Activated T-helper 1 cell treated with Interleukin-2 at 50 U/mL for 16 hours (primary cell): ENCODE data around the gene PRDM2.
"Not testable (repeated sequence)": the region's sequence is repeated elsewhere in the genome, so short reads cannot be mapped to it uniquely, and the experiment has no call there.

Experiments used
- DNase-seq: peaks from one replicate; pipeline ENCODE4 v3.0.0-alpha.2; 2020; ENCODE audit warnings: low read depth

Gene PRDM2

DNA sequence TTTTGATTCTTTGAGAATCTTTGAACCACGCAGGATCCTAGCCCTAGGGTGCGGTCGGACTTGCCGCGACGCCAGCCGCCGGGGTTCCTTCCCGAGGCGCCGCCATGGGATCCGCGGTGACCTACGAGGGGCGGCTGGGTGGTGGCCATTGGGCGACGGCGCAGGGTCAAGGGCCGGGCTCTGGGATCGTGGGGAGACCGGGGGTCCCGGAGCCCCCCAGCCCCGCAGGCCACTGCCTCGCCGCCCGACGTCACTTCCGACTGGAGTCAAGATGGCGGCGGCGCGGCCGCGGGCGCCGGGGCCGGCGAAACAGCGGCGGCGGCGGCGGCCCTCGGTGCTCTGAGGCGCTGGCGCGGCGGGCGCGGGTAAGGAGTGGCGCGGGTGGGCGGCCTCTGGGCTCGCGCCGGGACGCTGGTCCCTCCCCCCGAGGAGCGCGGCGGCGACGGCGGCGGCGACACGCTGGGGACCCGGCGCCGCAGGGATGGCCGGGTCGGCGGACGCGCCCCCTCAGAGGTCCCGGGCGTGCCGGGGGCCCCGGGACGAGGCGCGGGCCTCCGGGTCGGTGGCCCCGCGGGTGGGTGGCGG, at the start of gene PRDM2:
Gene PRDM2, plus strand, starts transcription at position 253 of the 585 bp plus-strand sequence. CDS start 15,418 bp downstream, outside the sequence.
- peak; percentile 56 for DNase-seq

DNA sequence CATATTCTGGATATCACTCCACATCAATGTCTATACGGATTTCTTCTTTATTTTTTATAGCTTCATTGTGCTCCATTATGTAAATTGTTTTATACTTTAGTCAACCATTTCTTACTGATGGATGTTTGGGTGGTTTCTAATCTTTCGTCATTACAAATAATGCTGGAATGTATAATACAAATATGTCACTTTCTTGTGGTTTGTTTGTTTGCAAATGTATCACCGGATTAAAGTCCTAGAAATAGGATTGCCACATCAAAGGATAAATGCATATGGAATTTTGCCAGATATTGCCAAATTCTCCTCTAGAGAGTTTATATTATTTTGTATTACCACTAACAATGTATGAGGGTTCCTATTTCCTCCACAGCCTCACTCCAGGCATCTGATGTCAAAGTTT, 48.7 kb upstream of the PRDM2 start:
- no peak for DNase-seq

DNA sequence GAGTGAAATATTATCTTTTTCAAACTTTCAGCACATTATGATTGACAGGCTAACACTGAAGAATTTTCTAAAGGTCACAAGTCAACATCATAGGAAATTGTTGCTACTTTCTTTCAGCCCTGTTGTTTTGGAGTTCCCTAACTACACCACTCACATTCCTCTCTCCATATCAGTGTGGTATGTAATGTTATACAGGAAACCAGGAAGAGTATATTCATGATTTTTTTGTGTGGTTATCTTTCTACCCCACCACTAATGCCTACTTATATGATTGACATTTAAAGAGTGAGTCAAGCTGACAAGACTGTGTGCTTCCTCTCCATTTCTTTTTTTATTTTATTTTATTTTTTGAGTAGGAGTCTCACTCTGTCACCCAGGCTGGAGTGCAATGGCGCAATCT, 47.8 kb upstream of the PRDM2 start:
- DNase-seq: no peak

DNA sequence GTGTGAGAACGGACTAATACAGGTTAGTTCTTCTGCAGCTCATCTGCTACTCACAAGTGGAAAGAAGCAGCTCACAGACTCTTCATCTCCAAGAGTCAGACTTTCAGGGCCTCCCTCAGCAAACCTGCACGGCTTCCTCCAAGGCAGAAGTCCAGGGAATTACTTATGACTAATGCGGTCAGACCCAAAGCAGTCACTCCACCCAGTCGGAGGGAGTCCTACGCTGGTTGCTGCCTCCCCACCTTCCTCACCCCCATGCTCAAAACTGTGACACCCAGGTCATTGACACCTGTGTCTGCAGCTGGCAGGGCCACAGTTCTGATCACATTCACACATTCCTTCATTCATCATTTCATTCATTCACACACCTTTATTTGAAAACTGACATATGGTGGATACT, 38.4 kb upstream of the PRDM2 start:
- no peak for DNase-seq

DNA sequence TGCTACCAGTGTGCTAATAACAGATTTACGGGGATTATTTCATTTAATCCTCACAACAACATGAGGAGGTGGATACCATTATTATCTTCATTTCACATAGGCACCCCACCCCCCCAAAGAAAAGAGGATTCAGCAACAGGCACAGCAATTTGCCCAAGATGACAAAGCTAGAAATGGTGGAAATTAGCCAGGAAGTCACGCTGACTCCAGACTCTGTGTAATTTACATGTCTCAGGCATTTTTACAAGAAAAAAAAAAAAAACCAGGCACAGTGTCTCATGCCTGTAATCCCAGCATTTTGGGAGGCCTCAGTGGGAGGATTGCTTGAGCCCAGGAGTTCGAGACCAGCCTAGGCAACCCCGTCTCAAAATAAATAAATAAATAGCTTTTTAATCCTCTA, 37.5 kb upstream of the PRDM2 start:
- no peak for DNase-seq

DNA sequence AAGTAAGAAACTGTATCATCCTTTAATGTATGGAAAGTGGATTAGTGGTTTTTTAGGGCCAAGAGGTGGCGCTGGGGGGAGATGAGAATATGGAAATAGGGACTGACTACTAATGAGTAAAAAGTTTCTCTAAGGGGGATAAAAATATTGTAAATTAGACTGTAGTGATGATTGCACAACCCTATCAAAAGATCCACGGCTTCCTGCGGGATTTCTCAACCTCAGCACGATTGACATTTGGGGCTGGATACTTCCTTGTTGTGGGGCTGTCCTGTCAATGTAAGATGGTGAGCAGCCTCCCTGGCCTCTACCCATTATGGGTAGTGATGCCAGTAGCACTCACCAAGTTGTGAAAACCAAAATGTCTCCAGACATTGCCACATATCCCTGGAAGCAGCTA, 36.0 kb upstream of the PRDM2 start:
- DNase-seq: no peak

DNA sequence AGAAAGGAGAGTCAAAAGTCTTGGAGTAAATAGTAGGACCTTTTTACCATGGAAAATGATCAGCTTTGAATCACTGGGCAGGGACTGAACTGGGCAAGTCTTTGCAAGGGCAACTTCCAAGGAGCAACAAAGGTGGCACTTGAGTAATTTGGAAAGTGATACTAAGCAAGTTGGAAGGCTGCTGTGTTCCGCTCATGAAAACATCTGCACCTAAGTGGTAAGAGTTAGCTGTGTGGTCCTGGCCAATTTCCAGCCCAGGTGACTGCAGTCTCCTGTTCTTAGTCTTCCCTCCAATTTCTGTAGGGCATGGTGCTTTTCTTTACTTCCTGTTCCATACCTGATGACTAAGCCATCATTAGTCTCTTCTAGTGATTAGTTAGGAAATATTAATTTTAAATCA, 35.5 kb upstream of the PRDM2 start:
- no peak for DNase-seq

DNA sequence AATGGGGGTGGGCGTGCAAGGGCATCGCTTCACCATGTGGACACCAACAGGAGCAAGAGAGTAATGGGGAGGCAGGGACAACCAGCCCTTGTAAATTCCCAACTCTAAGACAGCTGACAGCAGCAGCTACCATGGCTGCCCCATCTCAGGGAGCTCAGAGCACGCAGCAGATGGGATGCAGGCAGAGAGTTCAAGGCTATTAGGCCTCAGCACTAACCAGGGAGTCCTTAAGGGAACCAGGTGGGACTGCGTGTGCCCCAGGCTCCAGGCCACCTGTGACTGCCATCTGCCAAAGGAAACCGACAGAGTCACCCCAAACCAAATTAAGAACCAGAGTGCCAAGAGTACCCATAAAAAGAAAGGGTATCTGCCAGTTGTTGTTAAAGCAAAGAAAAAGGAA, 33.7 kb upstream of the PRDM2 start:
- DNase-seq: no peak

DNA sequence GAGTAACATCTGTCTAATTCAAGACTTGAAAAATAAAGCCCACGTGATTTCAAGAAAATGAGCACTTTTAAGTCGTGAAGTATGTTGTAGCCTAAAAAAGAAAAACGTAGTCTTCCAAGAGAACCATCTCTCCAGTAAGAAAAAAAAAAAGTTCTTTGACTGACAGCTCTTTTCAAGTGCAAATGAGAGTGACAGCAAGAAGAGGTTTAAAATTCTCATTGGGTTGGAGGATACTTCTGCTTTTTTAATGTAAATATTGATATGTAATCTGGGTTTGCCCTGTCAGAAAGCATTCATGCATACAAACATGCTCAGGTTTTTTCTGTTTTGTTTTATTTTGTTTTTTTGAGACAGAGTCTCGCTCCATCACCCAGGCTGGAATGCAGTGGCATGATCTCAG, 32.3 kb upstream of the PRDM2 start:
- no peak for DNase-seq

DNA sequence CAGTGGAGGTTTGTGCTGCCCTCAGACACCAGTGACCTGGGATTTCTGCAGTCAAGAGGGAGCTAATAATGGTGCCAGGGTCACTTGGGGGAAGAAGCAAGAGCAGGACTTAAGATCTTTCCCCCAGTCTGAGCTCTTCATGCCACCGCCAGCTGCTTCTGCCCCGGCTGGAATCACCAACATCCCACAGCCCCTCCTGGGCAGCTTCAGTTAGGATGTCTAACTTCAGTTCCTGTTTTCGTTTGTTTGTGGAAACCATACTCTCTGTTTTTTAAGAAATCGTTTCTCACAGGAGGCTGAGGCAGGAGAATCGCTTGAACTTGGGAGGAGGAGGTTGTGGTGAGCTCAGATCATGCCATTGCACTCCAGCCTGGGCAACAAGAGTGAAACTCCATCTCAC, 25.6 kb upstream of the PRDM2 start:
- DNase-seq: no peak

DNA sequence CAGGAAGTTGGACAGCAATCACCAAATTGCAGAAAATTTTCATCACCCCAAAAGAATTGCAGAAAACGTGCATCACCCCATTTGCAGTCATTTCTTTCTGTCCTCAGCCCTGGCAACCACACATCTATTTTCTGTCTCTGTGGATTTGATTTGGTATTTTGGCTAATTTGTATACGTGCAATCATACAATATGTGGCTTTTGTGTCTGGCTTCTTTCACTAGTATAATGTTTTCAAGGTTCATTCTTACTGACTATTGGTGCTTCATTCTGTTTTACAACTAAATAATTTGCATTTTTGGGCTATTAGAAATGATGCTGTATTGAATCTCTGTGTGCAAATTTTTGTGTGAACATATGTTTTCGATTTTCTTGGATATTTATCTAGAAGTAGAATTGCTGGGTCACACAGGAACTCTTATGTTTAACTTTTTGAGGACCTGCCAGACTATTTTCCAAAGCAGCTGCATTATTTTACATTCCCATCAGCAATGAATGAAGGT, 24.8 kb upstream of the PRDM2 start:
- no peak for DNase-seq

- no peak for DNase-seq
These were observed 22.1 kb upstream of the PRDM2 start for GRCh38 chr1:13677896-13678295.

DNA sequence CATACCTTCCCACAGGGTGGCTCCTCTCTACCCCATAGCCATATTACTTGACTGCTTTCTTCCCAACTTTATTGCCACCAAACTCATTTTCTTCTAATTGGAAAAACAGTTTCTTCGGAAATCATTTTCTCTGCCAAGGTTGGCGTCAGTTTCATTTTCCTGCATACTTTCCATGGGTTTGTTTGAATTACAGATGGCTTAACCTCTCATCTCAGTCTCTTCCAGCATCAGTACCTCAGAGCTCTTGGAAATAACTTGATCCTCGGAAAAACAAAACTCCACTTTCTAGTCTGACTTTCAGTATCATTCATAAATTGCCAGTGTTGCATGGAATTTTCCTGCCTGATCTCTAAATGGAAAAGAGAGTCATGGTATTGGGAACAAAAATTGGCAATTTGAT, 20.3 kb upstream of the PRDM2 start:
- DNase-seq: no peak

- DNase-seq: not testable (repeated sequence)
These were observed 19.4 kb upstream of the PRDM2 start for GRCh38 chr1:13680609-13681008.

- no peak for DNase-seq
These were observed 18.1 kb upstream of the PRDM2 start for GRCh38 chr1:13681921-13682320.

GRCh38 chr1:13682444-13682843, 17.5 kb upstream of the PRDM2 start:
- no peak for DNase-seq

- no peak for DNase-seq
These were observed 16.8 kb upstream of the PRDM2 start for GRCh38 chr1:13683206-13683605.

- no peak for DNase-seq
These were observed 12.8 kb upstream of the PRDM2 start for GRCh38 chr1:13687151-13687715.

GRCh38 chr1:13693094-13693493, 6.9 kb upstream of the PRDM2 start:
- not testable (repeated sequence) for DNase-seq

- no peak for DNase-seq
These were observed 4.9 kb upstream of the PRDM2 start for GRCh38 chr1:13694886-13695684.

DNA sequence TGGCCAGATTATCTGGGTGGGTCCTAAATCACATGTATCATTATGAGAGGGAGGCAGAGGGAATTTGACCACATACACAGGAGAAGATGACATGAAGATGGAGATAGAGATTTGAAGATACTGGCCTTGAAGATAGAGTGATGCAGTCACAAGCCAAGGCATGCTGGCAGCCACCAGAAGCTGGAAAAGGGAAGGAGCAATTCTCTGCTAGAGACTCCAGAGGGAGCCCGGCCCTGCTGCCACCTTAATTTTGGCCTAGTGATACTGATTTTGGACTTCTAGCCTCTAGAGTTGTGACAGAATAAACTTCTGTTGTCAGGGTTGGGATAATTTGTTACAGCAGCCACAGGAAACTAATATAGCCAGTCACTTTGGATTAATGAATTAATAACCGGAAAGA, 2.2 kb upstream of the PRDM2 start:
- no peak for DNase-seq

GRCh38 chr1:13699510-13699909, 478 bp upstream of the PRDM2 start:
- DNase-seq: no peak

DNA sequence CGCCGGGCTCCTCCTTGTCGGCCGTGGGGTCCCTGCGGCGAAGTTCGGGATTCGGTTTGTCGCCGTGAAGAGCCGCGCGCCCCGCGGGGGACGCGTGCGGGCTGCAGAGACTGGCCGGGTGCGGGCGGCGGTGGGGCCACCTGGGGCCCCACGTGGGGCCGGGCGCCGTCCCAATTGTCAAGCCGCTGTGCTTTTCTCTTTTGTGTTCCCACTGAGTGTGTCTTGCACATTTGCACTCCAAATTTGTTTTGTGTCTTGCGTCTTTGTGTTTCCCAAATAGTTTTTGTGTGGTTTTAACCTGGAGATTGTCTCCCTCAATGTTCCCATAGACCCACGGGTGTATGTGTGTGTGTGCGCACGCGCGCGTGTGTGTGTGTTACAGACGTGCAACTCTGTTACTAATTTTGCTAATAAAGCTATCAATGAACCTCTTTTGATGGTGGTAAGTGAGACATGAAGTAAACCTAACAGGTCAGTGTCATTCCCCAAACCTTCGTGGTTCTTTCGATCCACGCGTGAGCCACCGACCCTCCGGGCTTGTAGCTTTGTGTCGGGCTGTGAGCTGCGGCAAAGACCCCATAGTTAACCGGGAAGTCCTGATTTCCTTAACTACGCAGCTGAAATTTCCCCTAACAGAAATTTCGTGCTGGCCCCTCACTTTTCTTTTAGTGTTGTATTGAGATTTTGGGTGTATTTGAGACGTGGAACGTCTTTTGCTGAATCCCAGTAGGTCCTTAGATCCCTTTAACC, 708 bp downstream of the PRDM2 start:
- no peak for DNase-seq
